Measurements from ENCODE around the gene ASMT.

DNA sequence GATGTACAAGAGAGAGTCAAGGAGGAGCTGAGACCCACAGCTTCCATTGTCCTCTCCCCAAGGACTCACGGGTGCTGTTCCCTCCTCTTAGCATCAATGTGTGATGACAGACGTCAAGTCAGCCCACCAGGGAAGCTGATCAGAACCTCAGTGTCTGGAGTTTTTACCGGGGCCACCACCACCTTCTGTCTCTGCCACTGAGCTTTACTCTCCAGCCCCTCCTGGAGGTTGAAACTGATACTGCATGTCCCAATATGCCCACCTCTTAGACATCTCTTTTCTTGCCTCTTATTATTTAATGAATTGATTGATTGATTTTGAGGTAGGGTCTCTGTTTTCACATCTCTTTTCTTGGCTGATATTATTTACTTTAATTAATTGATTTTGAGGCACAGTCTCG, 33.7 kb upstream of the ASMT start:
- TF ChIP-seq GABPA (IDR thresholded peaks at IDR 0.05 in 1 of 2, conservative IDR thresholded peaks at IDR 0.05 in 1 of 2) (no peak), CTCF (IDR thresholded peaks at IDR 0.05; ENCODE audit: low read depth, low read length, missing input control) (peak; percentile 81), FOXA1 (IDR thresholded peaks at IDR 0.05) (no peak), YY1 (IDR thresholded peaks at IDR 0.05) (no peak), SP1 (IDR thresholded peaks at IDR 0.05) (no peak), TAF1 (conservative IDR thresholded peaks at IDR 0.05) (no peak), MAX (IDR thresholded peaks at IDR 0.05) (no peak), RAD21 (IDR thresholded peaks at IDR 0.05) (peak; percentile 73 to 84), RXRA (IDR thresholded peaks at IDR 0.05) (no peak), EGR1 (IDR thresholded peaks at IDR 0.05; ENCODE audit: low read depth in 2 of 2) (no peak), JUND (IDR thresholded peaks at IDR 0.05) (no peak)
- TF ChIP-seq, protein P1, sequence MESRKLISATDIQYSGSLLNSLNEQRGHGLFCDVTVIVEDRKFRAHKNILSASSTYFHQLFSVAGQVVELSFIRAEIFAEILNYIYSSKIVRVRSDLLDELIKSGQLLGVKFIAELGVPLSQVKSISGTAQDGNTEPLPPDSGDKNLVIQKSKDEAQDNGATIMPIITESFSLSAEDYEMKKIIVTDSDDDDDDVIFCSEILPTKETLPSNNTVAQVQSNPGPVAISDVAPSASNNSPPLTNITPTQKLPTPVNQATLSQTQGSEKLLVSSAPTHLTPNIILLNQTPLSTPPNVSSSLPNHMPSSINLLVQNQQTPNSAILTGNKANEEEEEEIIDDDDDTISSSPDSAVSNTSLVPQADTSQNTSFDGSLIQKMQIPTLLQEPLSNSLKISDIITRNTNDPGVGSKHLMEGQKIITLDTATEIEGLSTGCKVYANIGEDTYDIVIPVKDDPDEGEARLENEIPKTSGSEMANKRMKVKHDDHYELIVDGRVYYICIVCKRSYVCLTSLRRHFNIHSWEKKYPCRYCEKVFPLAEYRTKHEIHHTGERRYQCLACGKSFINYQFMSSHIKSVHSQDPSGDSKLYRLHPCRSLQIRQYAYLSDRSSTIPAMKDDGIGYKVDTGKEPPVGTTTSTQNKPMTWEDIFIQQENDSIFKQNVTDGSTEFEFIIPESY (IDR thresholded peaks at IDR 0.05) = no peak
- TF ChIP-seq, protein P2, sequence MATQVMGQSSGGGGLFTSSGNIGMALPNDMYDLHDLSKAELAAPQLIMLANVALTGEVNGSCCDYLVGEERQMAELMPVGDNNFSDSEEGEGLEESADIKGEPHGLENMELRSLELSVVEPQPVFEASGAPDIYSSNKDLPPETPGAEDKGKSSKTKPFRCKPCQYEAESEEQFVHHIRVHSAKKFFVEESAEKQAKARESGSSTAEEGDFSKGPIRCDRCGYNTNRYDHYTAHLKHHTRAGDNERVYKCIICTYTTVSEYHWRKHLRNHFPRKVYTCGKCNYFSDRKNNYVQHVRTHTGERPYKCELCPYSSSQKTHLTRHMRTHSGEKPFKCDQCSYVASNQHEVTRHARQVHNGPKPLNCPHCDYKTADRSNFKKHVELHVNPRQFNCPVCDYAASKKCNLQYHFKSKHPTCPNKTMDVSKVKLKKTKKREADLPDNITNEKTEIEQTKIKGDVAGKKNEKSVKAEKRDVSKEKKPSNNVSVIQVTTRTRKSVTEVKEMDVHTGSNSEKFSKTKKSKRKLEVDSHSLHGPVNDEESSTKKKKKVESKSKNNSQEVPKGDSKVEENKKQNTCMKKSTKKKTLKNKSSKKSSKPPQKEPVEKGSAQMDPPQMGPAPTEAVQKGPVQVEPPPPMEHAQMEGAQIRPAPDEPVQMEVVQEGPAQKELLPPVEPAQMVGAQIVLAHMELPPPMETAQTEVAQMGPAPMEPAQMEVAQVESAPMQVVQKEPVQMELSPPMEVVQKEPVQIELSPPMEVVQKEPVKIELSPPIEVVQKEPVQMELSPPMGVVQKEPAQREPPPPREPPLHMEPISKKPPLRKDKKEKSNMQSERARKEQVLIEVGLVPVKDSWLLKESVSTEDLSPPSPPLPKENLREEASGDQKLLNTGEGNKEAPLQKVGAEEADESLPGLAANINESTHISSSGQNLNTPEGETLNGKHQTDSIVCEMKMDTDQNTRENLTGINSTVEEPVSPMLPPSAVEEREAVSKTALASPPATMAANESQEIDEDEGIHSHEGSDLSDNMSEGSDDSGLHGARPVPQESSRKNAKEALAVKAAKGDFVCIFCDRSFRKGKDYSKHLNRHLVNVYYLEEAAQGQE (IDR thresholded peaks at IDR 0.05) = no peak
- TF ChIP-seq, protein P3, sequence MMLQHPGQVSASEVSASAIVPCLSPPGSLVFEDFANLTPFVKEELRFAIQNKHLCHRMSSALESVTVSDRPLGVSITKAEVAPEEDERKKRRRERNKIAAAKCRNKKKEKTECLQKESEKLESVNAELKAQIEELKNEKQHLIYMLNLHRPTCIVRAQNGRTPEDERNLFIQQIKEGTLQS (IDR thresholded peaks at IDR 0.05) = no peak
